ENCODE measurements around the gene MAP3K10.

GRCh38 chr19:40252395-40252794, 61.2 kb downstream of the MAP3K10 start:
- TF ChIP-seq CTCF (IDR thresholded peaks at IDR 0.05) (no peak), POLR2A (IDR thresholded peaks at IDR 0.05) (no peak)

Measured in testis (tissue), 2 donors.